K562 (cell line): ENCODE measurements around the gene FES.

ENCODE experiments used
- EP300 ChIP-seq: IDR thresholded peaks from 2 replicates; pipeline ENCODE4 v1.6.1; 2012; ENCODE audit warnings: low read length, improper control_type of control experiment
- ETV6 ChIP-seq, 3 experiments: fragments of 150-350 bp in 1 of 3; sonication (generic) in 1 of 3; formaldehyde crosslinking in 1 of 3; IDR thresholded peaks; 2 replicates each; pipeline versions ENCODE4 v1.6.1 to v1.8.0; 2014 to 2022; ENCODE audit warnings: borderline replicate concordance in 2 of 3, low read depth in 2 of 3, antibody characterized with exemption in 1 of 3, low read length in 1 of 3, mild to moderate bottlenecking in 1 of 3, missing genetic modification reagents in 1 of 3
- FOXP1 ChIP-seq: sonication (generic); formaldehyde crosslinking; IDR thresholded peaks from 2 replicates; pipeline ENCODE4 v1.8.0; 2022; ENCODE audit warnings: mild to moderate bottlenecking, missing genetic modification reagents
- GABPA ChIP-seq: fragments of 200-800 bp; sonication (Bioruptor generic); conservative IDR thresholded peaks from 2 replicates; pipeline ENCODE4 v1.6.1; 2016; ENCODE audit warnings: low read depth, missing genetic modification characterization, missing compliant biosample characterization
- TAF7 ChIP-seq: fragments of 450-650 bp; IDR thresholded peaks from 2 replicates; pipeline ENCODE4 v1.6.1; 2016; ENCODE audit warnings: missing genetic modification characterization, missing compliant biosample characterization
- ZKSCAN8 ChIP-seq: fragments of 200-800 bp; sonication (Bioruptor generic); IDR thresholded peaks from 2 replicates; pipeline ENCODE4 v1.6.1; 2016; ENCODE audit warnings: missing genetic modification characterization, missing compliant biosample characterization
- TF ChIP-seq, protein P1 (sequence below), 3 experiments: IDR thresholded peaks in 2 of 3; conservative IDR thresholded peaks in 1 of 3; 2 replicates each; pipeline ENCODE4 v1.5.1; 2011 to 2012; ENCODE audit warnings: low read length in 3 of 3, mild to moderate bottlenecking in 3 of 3, control low read depth in 2 of 3, improper control_type of control experiment in 1 of 3, inconsistent platforms in 1 of 3, low read depth in 1 of 3, mixed read lengths in 1 of 3, moderate library complexity in 1 of 3; ENCODE audit not compliant: insufficient read depth in 2 of 3
- TF ChIP-seq, protein P2 (sequence below): fragments of 250-450 bp; sonication (Bioruptor Pico); IDR thresholded peaks from 2 replicates; pipeline ENCODE4 v1.5.0; 2020; ENCODE audit warnings: mild to moderate bottlenecking, borderline replicate concordance

- TF ChIP-seq EP300 (no peak), FOXP1 (CRISPR knock-in tag) (no peak), TAF7 (tag) (no peak), GABPA (tag) (no peak), ETV6 (IDR thresholded peaks at IDR 0.05; ENCODE audit: borderline replicate concordance in 1 of 2, low read depth in 2 of 2, low read length in 1 of 2) (no peak), ETV6 (CRISPR knock-in tag; IDR thresholded peaks at IDR 0.05; ENCODE audit: borderline replicate concordance) (no peak), ZKSCAN8 (CRISPR knock-in tag) (no peak)
- TF ChIP-seq, protein P1, sequence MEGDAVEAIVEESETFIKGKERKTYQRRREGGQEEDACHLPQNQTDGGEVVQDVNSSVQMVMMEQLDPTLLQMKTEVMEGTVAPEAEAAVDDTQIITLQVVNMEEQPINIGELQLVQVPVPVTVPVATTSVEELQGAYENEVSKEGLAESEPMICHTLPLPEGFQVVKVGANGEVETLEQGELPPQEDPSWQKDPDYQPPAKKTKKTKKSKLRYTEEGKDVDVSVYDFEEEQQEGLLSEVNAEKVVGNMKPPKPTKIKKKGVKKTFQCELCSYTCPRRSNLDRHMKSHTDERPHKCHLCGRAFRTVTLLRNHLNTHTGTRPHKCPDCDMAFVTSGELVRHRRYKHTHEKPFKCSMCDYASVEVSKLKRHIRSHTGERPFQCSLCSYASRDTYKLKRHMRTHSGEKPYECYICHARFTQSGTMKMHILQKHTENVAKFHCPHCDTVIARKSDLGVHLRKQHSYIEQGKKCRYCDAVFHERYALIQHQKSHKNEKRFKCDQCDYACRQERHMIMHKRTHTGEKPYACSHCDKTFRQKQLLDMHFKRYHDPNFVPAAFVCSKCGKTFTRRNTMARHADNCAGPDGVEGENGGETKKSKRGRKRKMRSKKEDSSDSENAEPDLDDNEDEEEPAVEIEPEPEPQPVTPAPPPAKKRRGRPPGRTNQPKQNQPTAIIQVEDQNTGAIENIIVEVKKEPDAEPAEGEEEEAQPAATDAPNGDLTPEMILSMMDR (IDR thresholded peaks at IDR 0.05 in 2 of 3, conservative IDR thresholded peaks at IDR 0.05 in 1 of 3; ENCODE audit: insufficient read depth in 2 of 3, low read depth in 1 of 3, low read length in 3 of 3), result no peak
- TF ChIP-seq, protein P2, sequence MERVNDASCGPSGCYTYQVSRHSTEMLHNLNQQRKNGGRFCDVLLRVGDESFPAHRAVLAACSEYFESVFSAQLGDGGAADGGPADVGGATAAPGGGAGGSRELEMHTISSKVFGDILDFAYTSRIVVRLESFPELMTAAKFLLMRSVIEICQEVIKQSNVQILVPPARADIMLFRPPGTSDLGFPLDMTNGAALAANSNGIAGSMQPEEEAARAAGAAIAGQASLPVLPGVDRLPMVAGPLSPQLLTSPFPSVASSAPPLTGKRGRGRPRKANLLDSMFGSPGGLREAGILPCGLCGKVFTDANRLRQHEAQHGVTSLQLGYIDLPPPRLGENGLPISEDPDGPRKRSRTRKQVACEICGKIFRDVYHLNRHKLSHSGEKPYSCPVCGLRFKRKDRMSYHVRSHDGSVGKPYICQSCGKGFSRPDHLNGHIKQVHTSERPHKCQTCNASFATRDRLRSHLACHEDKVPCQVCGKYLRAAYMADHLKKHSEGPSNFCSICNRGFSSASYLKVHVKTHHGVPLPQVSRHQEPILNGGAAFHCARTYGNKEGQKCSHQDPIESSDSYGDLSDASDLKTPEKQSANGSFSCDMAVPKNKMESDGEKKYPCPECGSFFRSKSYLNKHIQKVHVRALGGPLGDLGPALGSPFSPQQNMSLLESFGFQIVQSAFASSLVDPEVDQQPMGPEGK (CRISPR knock-in tag), result no peak
These were observed 1.9 kb downstream of the FES start for GRCh38 chr15:90886291-90886614.
